GM20431 (cell line): Measurements from ENCODE around the gene HEXIM1.

ENCODE experiments used
- in situ Hi-C: fragments of 300-500 bp; cut with MseI, MboI; formaldehyde crosslinking; loops from one replicate; pipeline ENCODE4 v1.15.0; 2020; ENCODE audit warnings: low sequenced_read_pairs; ENCODE audit not compliant: unreplicated experiment

The HEXIM1 gene

GRCh38 chr17:45127548-45128300, 20.6 kb upstream of the HEXIM1 start:
- in situ Hi-C loops: no loop called here

GRCh38 chr17:45128331-45128730, 19.9 kb upstream of the HEXIM1 start:
- in situ Hi-C loops: no loop called here

- in situ Hi-C loops: no loop called here
Observed at GRCh38 chr17:45128989-45129388, 19.3 kb upstream of the HEXIM1 start.

GRCh38 chr17:45129426-45129939, 18.8 kb upstream of the HEXIM1 start:
- in situ Hi-C loops: no loop called here

- in situ Hi-C loops: loop anchor here (10.0 kb wide), 1 partner anchor 65 kb away; no protein-coding TSS in a partner anchor
Observed at GRCh38 chr17:45129940-45130680, 18.2 kb upstream of the HEXIM1 start.

GRCh38 chr17:45130681-45131615, 17.3 kb upstream of the HEXIM1 start:
- in situ Hi-C loops: loop anchor here (10.0 kb wide), 1 partner anchor 64 kb away; no protein-coding TSS in a partner anchor

GRCh38 chr17:45131616-45132319, 16.5 kb upstream of the HEXIM1 start:
- in situ Hi-C loops: loop anchor here (10.0 kb wide), 1 partner anchor 63 kb away; no protein-coding TSS in a partner anchor

- in situ Hi-C loops: loop anchor here (10.0 kb wide), 1 partner anchor 63 kb away; no protein-coding TSS in a partner anchor
Observed at GRCh38 chr17:45132320-45132571, 16.0 kb upstream of the HEXIM1 start, which contains the start of gene PLCD3. TSS of gene PLCD3 (minus strand) at chr17:45132515. CDS start at chr17:45132410, 105 bp downstream.

- in situ Hi-C loops: loop anchor here (10.0 kb wide), 1 partner anchor 62 kb away; no protein-coding TSS in a partner anchor
Observed at GRCh38 chr17:45132572-45133463, 15.5 kb upstream of the HEXIM1 start.

- in situ Hi-C loops: loop anchor here (10.0 kb wide), 1 partner anchor 59 kb away; no protein-coding TSS in a partner anchor
Observed at GRCh38 chr17:45135192-45135977, 12.9 kb upstream of the HEXIM1 start, which contains the start of gene ACBD4. TSS of gene ACBD4 (plus strand) at chr17:45135687. CDS start at chr17:45136145, 458 bp downstream.

GRCh38 chr17:45135978-45136791, 12.1 kb upstream of the HEXIM1 start:
- in situ Hi-C loops: loop anchor here (10.0 kb wide), 1 partner anchor 59 kb away; no protein-coding TSS in a partner anchor

GRCh38 chr17:45136846-45137560, 11.3 kb upstream of the HEXIM1 start:
- in situ Hi-C loops: loop anchor here (10.0 kb wide), 1 partner anchor 58 kb away; no protein-coding TSS in a partner anchor

- in situ Hi-C loops: loop anchor here (10.0 kb wide), 1 partner anchor 57 kb away; no protein-coding TSS in a partner anchor
Observed at GRCh38 chr17:45137561-45138305, 10.5 kb upstream of the HEXIM1 start.

- in situ Hi-C loops: loop anchor here (10.0 kb wide), 1 partner anchor 56 kb away; no protein-coding TSS in a partner anchor
Observed at GRCh38 chr17:45138911-45139532, 9.3 kb upstream of the HEXIM1 start.

- in situ Hi-C loops: loop anchor here (10.0 kb wide), 1 partner anchor 55 kb away; no protein-coding TSS in a partner anchor
Observed at GRCh38 chr17:45139533-45139920, 8.7 kb upstream of the HEXIM1 start.
